ENCODE results near the gene DEFB108B.
"Not testable (repeated sequence)": the region's sequence is repeated elsewhere in the genome, so short reads cannot be mapped to it uniquely, and the experiment has no call there.

Gene DEFB108B

GRCh38 chr11:71832811-71833210, at the start of gene DEFB108B:
DEFB108B (plus strand) TSS chr11:71833200; CDS start chr11:71833200, 0 bp downstream.
- not testable (repeated sequence) for DNase-seq

- DNase-seq: not testable (repeated sequence)
These were observed 46.7 kb upstream of the DEFB108B start for GRCh38 chr11:71786114-71786847.

- DNase-seq: peak; percentile 93
These were observed 46.2 kb upstream of the DEFB108B start for GRCh38 chr11:71786848-71787097.

GRCh38 chr11:71787098-71787823, 45.7 kb upstream of the DEFB108B start:
- DNase-seq: peak; percentile 90

GRCh38 chr11:71787824-71788454, 45.1 kb upstream of the DEFB108B start:
- not testable (repeated sequence) for DNase-seq

GRCh38 chr11:71789444-71790196, 43.4 kb upstream of the DEFB108B start:
- DNase-seq: not testable (repeated sequence)

GRCh38 chr11:71791111-71791510, 41.9 kb upstream of the DEFB108B start:
- not testable (repeated sequence) for DNase-seq

GRCh38 chr11:71792621-71793235, 40.3 kb upstream of the DEFB108B start:
- not testable (repeated sequence) for DNase-seq

GRCh38 chr11:71794386-71795040, 38.5 kb upstream of the DEFB108B start:
- not testable (repeated sequence) for DNase-seq

- not testable (repeated sequence) for DNase-seq
These were observed 37.8 kb upstream of the DEFB108B start for GRCh38 chr11:71795236-71795635.

- DNase-seq: not testable (repeated sequence)
These were observed 37.0 kb upstream of the DEFB108B start for GRCh38 chr11:71796016-71796415.

GRCh38 chr11:71796781-71797180, 36.2 kb upstream of the DEFB108B start:
- DNase-seq: not testable (repeated sequence)

GRCh38 chr11:71799556-71800128, 33.4 kb upstream of the DEFB108B start:
- DNase-seq: not testable (repeated sequence)

- peak; percentile 63 for DNase-seq
These were observed 32.6 kb upstream of the DEFB108B start for GRCh38 chr11:71800335-71800953.

- not testable (repeated sequence) for DNase-seq
These were observed 32.0 kb upstream of the DEFB108B start for GRCh38 chr11:71801026-71801425.

- not testable (repeated sequence) for DNase-seq
These were observed 30.1 kb upstream of the DEFB108B start for GRCh38 chr11:71802874-71803273.

- not testable (repeated sequence) for DNase-seq
These were observed 28.6 kb upstream of the DEFB108B start for GRCh38 chr11:71804158-71804947.

GRCh38 chr11:71812529-71812928, 20.5 kb upstream of the DEFB108B start:
- DNase-seq: not testable (repeated sequence)

GRCh38 chr11:71813481-71814355, 19.3 kb upstream of the DEFB108B start:
- peak; percentile 56 for DNase-seq

Data from NCI-H2107 (cell line).